Endothelial cell of umbilical vein (primary cell): ENCODE results near the gene FRMD5. TPM values are rescaled to one million over a fixed set of nuclear protein-coding genes. Genes with fewer than 3 reads are reported as not detected.

Source experiments
- BruUV-seq: library from RNA; stranded (reverse); fragments of 400-500 nt; replicated peaks from 2 replicates; lab custom pipeline; 2021; lab: Mats Ljungman, UMichigan
- CTCF ChIA-PET: fragments of 300-600, 350-600 bp; sonication (Branson Sonifier 250); formaldehyde crosslinking; loops from one replicate; lab custom pipeline; 2021; ENCODE audit warnings: antibody characterized with exemption, inconsistent platforms; lab: Charles Lee
- POLR2A ChIA-PET: fragments of 300-600, 350-600 bp; sonication (Branson Sonifier 250); formaldehyde crosslinking; loops from one replicate; lab custom pipeline; 2021; ENCODE audit warnings: antibody characterized with exemption, inconsistent platforms; lab: Charles Lee
- DNase-seq: peaks from one replicate; pipeline ENCODE4 v3.0.0-alpha.2; 2011; ENCODE audit warnings: low read depth, low spot score
- FAIRE-seq: peaks from 2 replicates; lab custom pipeline; 2011; peaks lifted over from hg19 to GRCh38; lab: Jason Lieb, UNC
- H2AFZ ChIP-seq: 2 replicates; pipeline ENCODE4 v1.6.0; 2012; ENCODE audit warnings: low read depth, low read length, control low read depth, inconsistent platforms
- H3K27ac ChIP-seq: 2 replicates; pipeline ENCODE4 v1.5.1; 2011; ENCODE audit warnings: low read depth, mild to moderate bottlenecking, control low read depth, low read length, moderate library complexity; ENCODE audit not compliant: insufficient read depth
- H3K27me3 ChIP-seq, 2 experiments: 2 replicates each; pipeline versions ENCODE4 v1.6.0 to v1.6.1; 2011; ENCODE audit warnings: low read length in 2 of 2, mixed read lengths in 1 of 2; ENCODE audit not compliant: control insufficient read depth in 2 of 2, insufficient read depth in 2 of 2
- H3K36me3 ChIP-seq, 2 experiments: 2 replicates in 1 of 2; 3 replicates in 1 of 2; pipeline ENCODE4 v1.5.1; 2011; ENCODE audit warnings: low read length in 2 of 2, mild to moderate bottlenecking in 1 of 2, moderate library complexity in 1 of 2; ENCODE audit not compliant: control insufficient read depth in 2 of 2, insufficient read depth in 2 of 2; ENCODE audit errors: extremely low read depth in 1 of 2
- H3K4me1 ChIP-seq: 3 replicates; pipeline ENCODE4 v1.5.1; 2011; ENCODE audit warnings: mild to moderate bottlenecking, low read length; ENCODE audit not compliant: control insufficient read depth, insufficient read depth; ENCODE audit errors: extremely low read depth
- H3K4me2 ChIP-seq: 2 replicates; pipeline ENCODE4 v1.6.1; 2011; ENCODE audit warnings: low read length, control low read depth, mixed read lengths; ENCODE audit not compliant: insufficient read depth
- H3K4me3 ChIP-seq, 3 experiments: fragments of 200-600 bp in 1 of 3; sonication (generic), shearing (Covaris generic) in 1 of 3; replicated peaks in 1 of 3; 2 replicates each; pipeline ENCODE4 v1.5.1; 2011 to 2016; ENCODE audit warnings: control low read depth in 3 of 3, low read length in 3 of 3, mild to moderate bottlenecking in 2 of 3, inconsistent platforms in 1 of 3, low read depth in 1 of 3, moderate library complexity in 1 of 3; ENCODE audit not compliant: insufficient read depth in 1 of 3
- H3K79me2 ChIP-seq: 2 replicates; pipeline ENCODE4 v1.6.0; 2012; ENCODE audit warnings: low read length, inconsistent platforms; ENCODE audit not compliant: control insufficient read depth, insufficient read depth
- H3K9ac ChIP-seq: replicated peaks from 2 replicates; pipeline ENCODE3; 2011; ENCODE audit warnings: low read length, control low read depth; ENCODE audit not compliant: insufficient read depth; ENCODE audit errors: extremely low read depth
- H3K9me1 ChIP-seq: replicated peaks from 3 replicates; pipeline ENCODE4 v1.6.0; 2011; ENCODE audit warnings: mild to moderate bottlenecking, low read length; ENCODE audit not compliant: control insufficient read depth, insufficient read depth; ENCODE audit errors: extremely low read depth
- H3K9me3 ChIP-seq: replicated peaks from 2 replicates; pipeline ENCODE4 v1.5.1; 2012; ENCODE audit warnings: low read length, inconsistent platforms; ENCODE audit not compliant: control insufficient read depth, insufficient read depth
- H4K20me1 ChIP-seq: replicated peaks from 2 replicates; pipeline ENCODE3; 2011; ENCODE audit warnings: mild to moderate bottlenecking, low read length; ENCODE audit not compliant: control insufficient read depth, insufficient read depth; ENCODE audit errors: extremely low read depth
- FOS ChIP-seq: IDR thresholded peaks from 2 replicates; pipeline ENCODE4 v1.6.1; 2011; ENCODE audit warnings: mild to moderate bottlenecking, low read length, moderate library complexity, borderline replicate concordance; ENCODE audit not compliant: insufficient read depth
- GATA2 ChIP-seq: IDR thresholded peaks from 2 replicates; pipeline ENCODE4 v1.7.0; 2011; ENCODE audit warnings: low read depth, mild to moderate bottlenecking, moderate library complexity, mixed read lengths, low read length; ENCODE audit not compliant: insufficient read length, insufficient read depth
- POLR2A ChIP-seq: IDR thresholded peaks from 2 replicates; pipeline ENCODE4 v1.6.1; 2012; ENCODE audit warnings: low read depth, mild to moderate bottlenecking, control low read depth, low read length
- dilution Hi-C: fragments of 300-500 bp; cut with MboI; formaldehyde crosslinking; loops from one replicate; pipeline ENCODE4 v1.15.0; 2019; ENCODE audit warnings: low sequenced_read_pairs; ENCODE audit not compliant: extremely low pct_ligation_motif_present
- intact Hi-C: fragments of 100-400 bp; cut with micrococcal nuclease; formaldehyde crosslinking; loops from one replicate; pipeline ENCODE4 v1.10.0; 2022
- polyA plus RNA-seq, 4 experiments: library from polyadenylated mRNA; depleted of rRNA in 3 of 4; stranded (reverse) in 3 of 4; unstranded in 1 of 4; fragments of >200 nt; gene quantifications; 2 replicates each; pipeline versions ENCODE4 v1.2.1 to v1.2.3, GENCODE V29; 2011 to 2012; ENCODE audit warnings: missing spikeins in 1 of 4
- total RNA-seq: library from RNA; stranded (reverse); gene quantifications from 2 replicates; pipeline ENCODE4 v1.2.3, GENCODE V29; 2021
- TF ChIP-seq, protein P1 (sequence below): IDR thresholded peaks from 2 replicates; pipeline ENCODE4 v1.6.1; 2011; ENCODE audit not compliant: insufficient read depth, insufficient read length
- TF ChIP-seq, protein P2 (sequence below), 2 donors: IDR thresholded peaks; 1 replicate in 1 of 2; 2 replicates in 1 of 2; pipeline ENCODE4 v1.5.1; 2011; ENCODE audit warnings: low read length in 2 of 2, mild to moderate bottlenecking in 2 of 2, moderate library complexity in 2 of 2, control low read depth in 1 of 2, inconsistent platforms in 1 of 2, low read depth in 1 of 2; ENCODE audit not compliant: insufficient read depth in 1 of 2; ENCODE audit errors: extremely low read depth in 1 of 2

Gene FRMD5
- total and polyA plus RNA-seq, 2 donors (not counting 3 experiments of a cell fraction or from before 2014, with no cell fraction given): 16.7 to 20.2 TPM

DNA sequence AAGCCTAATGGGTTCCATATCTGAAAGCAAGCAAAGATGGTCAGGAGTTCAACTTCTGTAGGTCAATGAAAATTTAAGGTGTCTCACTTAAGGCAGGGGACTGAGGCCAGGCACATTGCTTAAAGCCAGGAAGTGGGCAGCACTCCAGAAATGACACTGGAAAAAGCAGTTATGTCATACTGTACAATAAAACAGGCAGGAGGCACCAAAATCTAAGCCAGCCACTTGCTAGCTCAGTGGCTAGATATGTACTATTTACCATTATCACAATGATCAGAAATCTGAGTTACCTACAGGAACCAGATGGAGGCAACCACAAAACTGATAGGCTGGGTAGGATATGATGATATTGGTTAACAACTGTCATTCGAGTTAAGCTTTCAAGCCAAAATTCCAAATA, 57.3 kb downstream of the FRMD5 start:
- ChIA-PET POLR2A (no interaction called here), CTCF (interaction anchor here (0.9 to 2.4 kb wide), 5 partner anchors 9 to 82 kb away, joined by 3 to 11 read pairs (median 3); no protein-coding TSS in a partner anchor)
- intact Hi-C loops: loop anchor here (5.0 kb wide), 1 partner anchor 80 kb away; no protein-coding TSS in a partner anchor
- Histone ChIP-seq H3K9me1 (no peaks in the 10 kb centered on the region), H2AFZ (no peak overlapping the region), H3K9ac (no peak overlapping the region), H3K27me3 (no peaks in the 10 kb centered on the region), H3K79me2 (peaks cover 3% of the 10 kb centered on the region), H4K20me1 (no peaks in the 10 kb centered on the region), H3K36me3 (no peaks in the 10 kb centered on the region), H3K4me3 (no peak overlapping the region), H3K4me2 (no peak overlapping the region), H3K9me3 (no peaks in the 10 kb centered on the region), H3K4me1 (peaks cover 14% of the 10 kb centered on the region), H3K27ac (no peak overlapping the region)
- TF ChIP-seq GATA2: peak; percentile 56
- TF ChIP-seq, protein P1, sequence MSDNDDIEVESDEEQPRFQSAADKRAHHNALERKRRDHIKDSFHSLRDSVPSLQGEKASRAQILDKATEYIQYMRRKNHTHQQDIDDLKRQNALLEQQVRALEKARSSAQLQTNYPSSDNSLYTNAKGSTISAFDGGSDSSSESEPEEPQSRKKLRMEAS: no peak
- FAIRE-seq: no peak
- BruUV-seq: no TSS peak
- dilution Hi-C loops: no loop called here
- DNase-seq: peak; percentile 80

DNA sequence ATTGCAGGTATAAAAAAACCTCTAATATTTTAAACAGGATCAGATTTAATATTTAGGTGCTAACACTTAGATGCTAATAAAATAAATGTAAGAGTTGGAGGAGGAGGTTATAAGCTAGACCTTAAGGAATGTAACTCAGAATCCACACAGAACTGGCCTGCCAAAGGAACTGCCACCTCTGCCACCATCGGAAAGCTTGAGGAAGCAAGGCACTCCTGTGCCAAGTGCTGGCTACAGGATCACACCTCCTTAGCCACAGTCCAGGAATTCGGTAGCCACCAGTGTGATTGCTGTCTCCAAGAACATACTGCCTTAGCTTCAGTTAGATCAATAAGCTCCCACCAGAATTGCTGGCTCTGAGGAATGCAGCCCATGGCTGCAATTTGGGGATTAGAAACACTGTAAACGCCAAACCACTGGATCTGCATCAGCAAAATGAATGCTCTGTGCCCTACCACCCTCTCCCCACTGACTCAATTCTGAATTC, 58.0 kb downstream of the FRMD5 start:
- TF ChIP-seq, protein P2, sequence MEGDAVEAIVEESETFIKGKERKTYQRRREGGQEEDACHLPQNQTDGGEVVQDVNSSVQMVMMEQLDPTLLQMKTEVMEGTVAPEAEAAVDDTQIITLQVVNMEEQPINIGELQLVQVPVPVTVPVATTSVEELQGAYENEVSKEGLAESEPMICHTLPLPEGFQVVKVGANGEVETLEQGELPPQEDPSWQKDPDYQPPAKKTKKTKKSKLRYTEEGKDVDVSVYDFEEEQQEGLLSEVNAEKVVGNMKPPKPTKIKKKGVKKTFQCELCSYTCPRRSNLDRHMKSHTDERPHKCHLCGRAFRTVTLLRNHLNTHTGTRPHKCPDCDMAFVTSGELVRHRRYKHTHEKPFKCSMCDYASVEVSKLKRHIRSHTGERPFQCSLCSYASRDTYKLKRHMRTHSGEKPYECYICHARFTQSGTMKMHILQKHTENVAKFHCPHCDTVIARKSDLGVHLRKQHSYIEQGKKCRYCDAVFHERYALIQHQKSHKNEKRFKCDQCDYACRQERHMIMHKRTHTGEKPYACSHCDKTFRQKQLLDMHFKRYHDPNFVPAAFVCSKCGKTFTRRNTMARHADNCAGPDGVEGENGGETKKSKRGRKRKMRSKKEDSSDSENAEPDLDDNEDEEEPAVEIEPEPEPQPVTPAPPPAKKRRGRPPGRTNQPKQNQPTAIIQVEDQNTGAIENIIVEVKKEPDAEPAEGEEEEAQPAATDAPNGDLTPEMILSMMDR (IDR thresholded peaks at IDR 0.05; ENCODE audit: extremely low read depth in 1 of 2, insufficient read depth in 1 of 2, low read depth in 1 of 2, low read length in 2 of 2): no peak
- TF ChIP-seq FOS (no peak), POLR2A (no peak)
- H3K4me3 ChIP-seq: no peak overlapping the region
- no peaks in the 10 kb centered on the region for H4K20me1 ChIP-seq
- H3K9ac ChIP-seq: no peak overlapping the region
- no peak for FAIRE-seq
- ChIA-PET CTCF (interaction anchor here (0.5 to 2.4 kb wide), 4 partner anchors 9 to 83 kb away, joined by 3 to 11 read pairs (median 3); no protein-coding TSS in a partner anchor), POLR2A (no interaction called here)
- peaks cover 14% of the 10 kb centered on the region for H3K4me1 ChIP-seq
- no peak overlapping the region for H2AFZ ChIP-seq
- BruUV-seq: no TSS peak
- intact Hi-C loops (loop anchor here (5.0 kb wide), 1 partner anchor 80 kb away; no protein-coding TSS in a partner anchor), dilution Hi-C loops (no loop called here)
- peak overlapping the region; percentile 24 for H3K27ac ChIP-seq
- peaks cover 3% of the 10 kb centered on the region for H3K79me2 ChIP-seq
- H3K4me2 ChIP-seq: no peak overlapping the region
- DNase-seq: no peak
- no peaks in the 10 kb centered on the region for H3K36me3 ChIP-seq
- H3K9me1 ChIP-seq: no peaks in the 10 kb centered on the region
- H3K9me3 ChIP-seq: no peaks in the 10 kb centered on the region
- no peaks in the 10 kb centered on the region for H3K27me3 ChIP-seq
